ENCODE data around the gene BRK1. TPM values are rescaled to one million over a fixed set of nuclear protein-coding genes. Genes with fewer than 3 reads are reported as not detected.
"Not testable (repeated sequence)": the region's sequence is repeated elsewhere in the genome, so short reads cannot be mapped to it uniquely, and the experiment has no call there.

The BRK1 gene
- total RNA-seq, 1 donor from 2014 or later, result 133 TPM

DNA sequence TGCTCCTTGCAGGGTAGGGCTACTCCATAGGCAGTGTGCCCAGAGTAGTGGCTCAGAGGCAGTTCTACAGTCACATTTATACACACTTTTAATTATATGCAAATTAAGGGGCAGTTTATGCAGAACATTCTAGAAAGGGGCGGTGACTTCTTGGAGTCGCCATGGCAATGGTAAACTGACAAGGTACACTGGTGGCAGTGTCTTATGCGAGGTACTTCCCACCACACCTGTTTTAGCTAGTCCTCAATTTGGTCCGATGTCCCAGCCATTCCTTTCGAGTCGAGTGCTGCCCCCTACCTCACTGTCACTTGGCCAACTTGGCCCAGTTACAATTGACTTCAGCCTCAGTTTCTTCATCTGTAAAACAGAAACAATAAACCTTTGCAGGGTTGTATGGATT, 45.5 kb downstream of the BRK1 start:
- H3K4me1 Mint-ChIP-seq, result peaks cover 3% of the 10 kb centered on the region
- no peaks in the 10 kb centered on the region for H3K36me3 Mint-ChIP-seq
- Histone ChIP-seq H3K4me3 (no peak overlapping the region), H3K27me3 (peaks cover 25% of the 10 kb centered on the region), H3K9me3 (ENCODE audit: low read depth) (no peaks in the 10 kb centered on the region), H3K27ac (no peak overlapping the region), H3F3A (ENCODE audit: low read depth) (no peaks in the 10 kb centered on the region), H2AFZ (replicated peaks) (no peak overlapping the region), H3K79me2 (ENCODE audit: low read depth) (no peaks in the 10 kb centered on the region), H3K4me2 (no peak overlapping the region), H4K20me1 (ENCODE audit: low read depth) (no peaks in the 10 kb centered on the region), H3K36me3 (no peaks in the 10 kb centered on the region), H3K9ac (no peak overlapping the region), H3K4me1 (no peaks in the 10 kb centered on the region)
- H3K27me3 Mint-ChIP-seq (ENCODE audit: insufficient read depth, low read depth), result peaks cover 6% of the 10 kb centered on the region
- no peak overlapping the region for H3K4me3 Mint-ChIP-seq
- H3K9me3 Mint-ChIP-seq, result no peaks in the 10 kb centered on the region
- peak; percentile 3 for DNase-seq (ENCODE audit: low spot score)
- TF ChIP-seq EZH2 (IDR thresholded peaks at IDR 0.05) (no peak), CTCF (IDR thresholded peaks at IDR 0.05) (no peak), EZH2phosphoT487 (IDR thresholded peaks at IDR 0.05) (no peak)
- no peak overlapping the region for H3K27ac Mint-ChIP-seq

GRCh38 chr3:10162185-10162584, 46.7 kb downstream of the BRK1 start:
- Histone ChIP-seq H3K79me2 (ENCODE audit: low read depth) (no peaks in the 10 kb centered on the region), H3K9ac (no peak overlapping the region), H3K4me2 (no peak overlapping the region), H3K4me3 (no peak overlapping the region), H3K36me3 (no peaks in the 10 kb centered on the region), H3K9me3 (ENCODE audit: low read depth) (no peaks in the 10 kb centered on the region), H3K27ac (no peak overlapping the region), H3K4me1 (no peaks in the 10 kb centered on the region), H4K20me1 (ENCODE audit: low read depth) (no peaks in the 10 kb centered on the region), H3K27me3 (peaks cover 32% of the 10 kb centered on the region), H3F3A (ENCODE audit: low read depth) (no peaks in the 10 kb centered on the region), H2AFZ (replicated peaks) (no peak overlapping the region)
- Mint-ChIP-seq H3K36me3 (no peaks in the 10 kb centered on the region), H3K4me3 (no peak overlapping the region), H3K27ac (no peak overlapping the region), H3K27me3 (ENCODE audit: insufficient read depth, low read depth) (peaks cover 10% of the 10 kb centered on the region), H3K9me3 (no peaks in the 10 kb centered on the region), H3K4me1 (peaks cover 3% of the 10 kb centered on the region)
- TF ChIP-seq EZH2 (IDR thresholded peaks at IDR 0.05) (no peak), EZH2phosphoT487 (IDR thresholded peaks at IDR 0.05) (no peak)
- DNase-seq (ENCODE audit: low spot score), result no peak

DNA sequence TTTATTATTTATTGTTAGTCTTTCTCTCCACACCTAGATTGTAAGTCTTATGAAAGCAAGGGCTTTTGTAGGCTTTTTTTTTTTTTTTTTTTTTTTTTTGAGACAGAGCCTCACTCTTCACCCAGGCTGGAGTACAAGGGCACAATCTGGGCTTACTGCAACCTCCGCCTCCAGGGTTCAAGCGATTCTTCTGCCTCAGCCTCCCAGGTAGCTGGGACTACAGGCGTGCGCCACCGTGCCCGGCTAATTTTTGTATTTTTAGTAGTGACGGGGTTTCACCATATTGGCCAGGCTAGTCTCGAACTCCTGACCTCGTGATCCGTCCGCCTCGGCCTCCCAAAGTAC, 48.7 kb downstream of the BRK1 start:
- H3K9ac ChIP-seq; H2AFZ ChIP-seq (replicated peaks); H3K36me3 ChIP-seq; H3K27ac Mint-ChIP-seq; H3F3A ChIP-seq (ENCODE audit: low read depth); DNase-seq (ENCODE audit: low spot score); H3K27ac ChIP-seq; H3K4me1 Mint-ChIP-seq; H3K9me3 ChIP-seq (ENCODE audit: low read depth); H3K79me2 ChIP-seq (ENCODE audit: low read depth); H3K36me3 Mint-ChIP-seq; H3K9me3 Mint-ChIP-seq; H4K20me1 ChIP-seq (ENCODE audit: low read depth); H3K4me1 ChIP-seq: not testable (repeated sequence)
- Histone ChIP-seq H3K4me3 (peak overlapping the region; percentile 70), H3K27me3 (peaks cover 32% of the 10 kb centered on the region), H3K4me2 (peak overlapping the region; percentile 92)
- Mint-ChIP-seq H3K4me3 (peak overlapping the region; percentile 81), H3K27me3 (ENCODE audit: insufficient read depth, low read depth) (peaks cover 13% of the 10 kb centered on the region)

GRCh38 chr3:10164546-10165393, 49.3 kb downstream of the BRK1 start, which contains the start of gene IRAK2:
TSS of gene IRAK2 (plus strand) at chr3:10164919. CDS start at chr3:10164955, 36 bp downstream.
- H3K4me3 ChIP-seq, result peak within 1 kb of the TSS; percentile 70
- H3K9me3 Mint-ChIP-seq, result peaks cover 12% of the 10 kb centered on the region
- no peaks in the 10 kb centered on the region for H3K36me3 Mint-ChIP-seq
- no peaks in the 10 kb centered on the region for H3K36me3 ChIP-seq
- H3K9ac ChIP-seq, result no peak within 1 kb of the TSS
- DNase-seq (ENCODE audit: low spot score), result peak; percentile 85
- H3K4me1 ChIP-seq, result no peaks in the 10 kb centered on the region
- peak within 1 kb of the TSS; percentile 85 for H3K4me3 Mint-ChIP-seq
- peaks cover 3% of the 10 kb centered on the region for H3K4me1 Mint-ChIP-seq
- H3K4me2 ChIP-seq, result peak within 1 kb of the TSS; percentile 92
- H4K20me1 ChIP-seq (ENCODE audit: low read depth), result no peaks in the 10 kb centered on the region
- peak within 1 kb of the TSS; percentile 98 for H2AFZ ChIP-seq (replicated peaks)
- H3K27ac Mint-ChIP-seq, result no peak within 1 kb of the TSS
- TF ChIP-seq CTCF (IDR thresholded peaks at IDR 0.05) (peak; percentile 71), EZH2 (IDR thresholded peaks at IDR 0.05) (peak; percentile 50), EZH2phosphoT487 (IDR thresholded peaks at IDR 0.05) (no peak)
- peaks cover 32% of the 10 kb centered on the region for H3K27me3 ChIP-seq
- H3K9me3 ChIP-seq (ENCODE audit: low read depth), result peaks cover 4% of the 10 kb centered on the region
- peaks cover 13% of the 10 kb centered on the region for H3K27me3 Mint-ChIP-seq (ENCODE audit: insufficient read depth, low read depth)
- no peak within 1 kb of the TSS for H3K27ac ChIP-seq
- no peaks in the 10 kb centered on the region for H3K79me2 ChIP-seq (ENCODE audit: low read depth)
- no peaks in the 10 kb centered on the region for H3F3A ChIP-seq (ENCODE audit: low read depth)

All from neural progenitor cell (in vitro differentiated cells).